NCI-H510A treated with DMSO at 0.1 percent for 48 hours (cell line): ENCODE results near the gene PEX6.
A peak's percentile ranks its signal among the peaks of the same experiment; 100 is the strongest.

Experiments used
- DNase-seq: peaks from one replicate; lab custom pipeline; 2025; lab: John Stamatoyannopoulos, UW

The PEX6 gene

GRCh38 chr6:42933205-42933604 is 45.8 kb downstream of the PEX6 start:
- DNase-seq = no peak

- DNase-seq = no peak
Measured at GRCh38 chr6:42932412-42932811, 46.6 kb downstream of the PEX6 start.

GRCh38 chr6:42929821-42930360 is 49.1 kb downstream of the PEX6 start:
- peak; percentile 89 for DNase-seq

GRCh38 chr6:42928986-42929820 is 49.8 kb downstream of the PEX6 start, which contains the start of gene CNPY3:
CNPY3 (plus strand) TSS chr6:42929480; CDS start chr6:42929571, 91 bp downstream.
- peak; percentile 99 for DNase-seq

GRCh38 chr6:42925248-42925857 is 53.6 kb downstream of the PEX6 start:
- no peak for DNase-seq

- no peak for DNase-seq
Measured at GRCh38 chr6:42923666-42924065, 55.3 kb downstream of the PEX6 start.

GRCh38 chr6:42921801-42922200 is 57.2 kb downstream of the PEX6 start:
- no peak for DNase-seq

GRCh38 chr6:42916288-42916687 is 62.7 kb downstream of the PEX6 start:
- DNase-seq = no peak

GRCh38 chr6:42915732-42916131 is 63.2 kb downstream of the PEX6 start, which contains the start of gene PTCRA:
PTCRA (plus strand) TSS chr6:42916053; CDS start chr6:42916070, 17 bp downstream.
- DNase-seq = no peak

GRCh38 chr6:42914546-42914945 is 64.4 kb downstream of the PEX6 start:
- no peak for DNase-seq
